GM19438 (cell line): ENCODE results near the gene LRRC41.

Experiments used
- ATAC-seq: cut with Tn5 transposase; IDR thresholded peaks from one replicate; pipeline ENCODE4 v1.9.1; 2021; ENCODE audit warnings: low read depth; ENCODE audit not compliant: unreplicated experiment

The LRRC41 gene

DNA sequence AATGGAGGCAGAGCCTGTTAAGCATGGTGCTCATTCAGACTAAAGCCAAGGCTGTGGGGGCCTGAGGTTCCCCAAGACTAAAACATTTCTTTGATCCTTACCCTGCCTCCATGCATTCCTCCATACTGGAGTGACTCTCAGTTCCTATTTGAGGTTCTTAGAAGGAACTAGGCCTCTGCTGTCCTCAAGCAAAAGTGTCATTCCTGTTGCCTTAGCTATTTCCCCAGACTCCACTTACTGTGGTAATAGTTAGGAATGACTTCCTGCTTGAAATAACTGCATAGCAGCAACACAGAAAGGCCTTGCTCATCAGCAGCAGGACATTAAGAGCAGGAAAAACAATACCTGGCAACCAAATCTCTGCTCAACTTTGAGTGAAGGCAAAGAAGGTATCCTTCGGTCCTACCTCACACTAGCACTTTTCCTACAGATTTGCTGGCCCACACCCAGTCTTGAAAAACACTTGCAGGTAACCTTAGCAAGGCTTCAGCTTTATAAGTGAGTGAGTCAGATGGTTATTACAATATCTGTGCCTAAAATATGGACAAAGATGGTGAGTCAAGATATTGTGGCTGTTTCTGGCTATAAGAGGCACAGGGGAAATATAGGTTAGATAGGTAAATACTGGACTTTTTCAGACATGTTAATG, 14.8 kb downstream of the LRRC41 start:
- no peak for ATAC-seq

GRCh38 chr1:46285730-46286477, 17.5 kb downstream of the LRRC41 start:
- no peak for ATAC-seq

- ATAC-seq, result no peak
Observed at GRCh38 chr1:46284597-46285564, 18.5 kb downstream of the LRRC41 start.

DNA sequence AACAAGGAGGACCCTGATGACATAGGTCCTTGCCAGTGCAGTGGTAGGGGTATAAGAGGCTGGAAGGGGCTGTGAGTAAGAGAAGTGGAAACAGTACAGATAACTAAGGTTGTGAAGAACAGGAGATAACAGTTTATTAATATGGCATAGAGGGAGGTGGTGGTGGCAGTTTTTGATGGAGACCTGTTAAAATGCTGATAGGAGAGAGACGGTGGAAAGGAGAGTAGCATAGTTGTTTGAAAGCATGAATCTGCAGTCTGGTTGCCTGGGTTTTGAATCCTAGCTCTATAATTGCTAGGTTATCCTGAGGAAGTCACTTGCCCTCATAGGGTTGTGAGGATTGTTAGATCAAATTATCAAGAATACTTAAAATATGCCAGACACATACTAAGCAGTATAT, 19.4 kb downstream of the LRRC41 start:
- no peak for ATAC-seq

DNA sequence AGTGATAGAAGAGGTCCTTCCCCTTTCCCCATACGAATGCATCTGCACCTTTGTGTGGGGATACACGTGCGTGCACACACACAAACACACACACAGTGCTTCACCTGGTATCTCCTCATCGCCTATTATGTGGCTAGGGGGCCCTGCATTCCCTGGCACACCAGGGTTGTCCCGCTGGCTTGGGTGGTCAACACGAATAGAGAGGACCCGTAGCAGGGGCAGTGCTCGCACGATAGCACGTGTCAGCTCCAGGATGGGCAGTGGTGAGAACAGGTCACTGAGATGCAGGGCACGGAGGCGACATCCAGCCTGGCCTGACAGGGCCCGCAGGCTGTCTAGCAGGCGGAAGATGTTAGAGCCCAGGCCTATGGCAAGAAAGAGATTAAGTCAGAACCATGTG, 22.4 kb downstream of the LRRC41 start:
- ATAC-seq, result no peak

DNA sequence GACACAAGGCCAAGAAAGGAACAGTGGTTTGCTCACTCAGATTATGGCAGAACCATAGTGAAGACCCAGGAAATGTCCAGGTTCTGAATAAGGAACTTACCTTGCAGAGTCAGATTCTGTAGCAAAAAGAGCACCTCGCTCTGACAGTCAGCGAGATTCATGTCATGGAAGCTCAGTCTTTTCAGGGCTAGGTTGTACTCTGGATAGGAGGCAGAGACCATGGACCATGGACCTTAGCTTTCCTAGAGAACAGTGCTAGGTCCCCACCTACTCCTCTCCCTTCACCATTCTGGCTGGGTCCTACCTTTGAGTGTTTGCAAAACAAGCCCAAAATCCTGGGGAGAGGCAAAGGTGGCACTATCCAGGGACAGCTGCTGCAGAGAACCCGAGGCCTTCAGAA, 23.3 kb downstream of the LRRC41 start:
- ATAC-seq, result no peak

DNA sequence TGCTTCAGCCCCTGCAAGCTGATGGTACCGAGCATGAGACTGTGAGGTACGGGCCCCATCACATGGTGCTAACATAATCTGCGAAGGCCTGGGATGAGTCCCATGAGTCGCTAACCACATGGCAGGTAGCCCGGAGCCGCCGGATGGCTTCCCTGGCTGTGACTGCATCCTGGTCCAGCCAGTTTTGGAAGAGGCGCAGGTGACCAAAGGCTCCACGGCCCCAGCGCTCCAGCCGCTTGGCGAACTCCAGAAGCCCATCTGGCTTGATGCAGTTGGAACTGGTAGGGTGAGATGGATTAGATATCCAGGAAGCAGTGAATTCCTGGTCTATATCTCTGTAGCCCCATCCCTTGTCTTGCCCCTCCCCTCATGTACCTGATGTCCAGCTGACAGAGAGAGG, 24.6 kb downstream of the LRRC41 start:
- no peak for ATAC-seq

GRCh38 chr1:46277658-46278373, 25.6 kb downstream of the LRRC41 start:
- no peak for ATAC-seq

- ATAC-seq, result no peak
Observed at GRCh38 chr1:46275030-46275337, 28.4 kb downstream of the LRRC41 start.

GRCh38 chr1:46274225-46275029, 29.0 kb downstream of the LRRC41 start:
- no peak for ATAC-seq

- ATAC-seq, result no peak
Observed at GRCh38 chr1:46268578-46268977, 34.8 kb downstream of the LRRC41 start.

- ATAC-seq, result no peak
Observed at GRCh38 chr1:46263146-46263545, 40.3 kb downstream of the LRRC41 start.

DNA sequence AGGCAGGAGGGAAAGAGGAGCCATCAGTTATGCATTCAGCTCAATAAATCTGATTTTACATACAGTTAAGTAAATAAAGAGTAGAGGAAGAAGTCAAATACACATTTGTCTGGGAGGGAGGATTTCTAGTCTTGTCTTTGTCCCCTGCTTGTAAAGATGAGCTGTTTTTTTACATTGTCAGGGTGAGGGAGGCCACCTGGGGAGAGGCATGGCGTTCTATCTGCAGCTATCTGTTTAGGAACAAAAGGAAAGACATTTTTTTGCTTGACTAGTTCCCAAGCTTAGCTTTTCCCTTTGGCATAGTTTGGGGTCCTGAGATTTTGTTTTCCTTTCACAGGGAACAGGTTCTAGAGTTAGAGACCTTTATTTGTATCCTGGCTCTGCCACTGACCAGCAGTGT, 40.9 kb downstream of the LRRC41 start:
- ATAC-seq, result no peak

- no peak for ATAC-seq
Observed at GRCh38 chr1:46256523-46256922, 46.9 kb downstream of the LRRC41 start.

DNA sequence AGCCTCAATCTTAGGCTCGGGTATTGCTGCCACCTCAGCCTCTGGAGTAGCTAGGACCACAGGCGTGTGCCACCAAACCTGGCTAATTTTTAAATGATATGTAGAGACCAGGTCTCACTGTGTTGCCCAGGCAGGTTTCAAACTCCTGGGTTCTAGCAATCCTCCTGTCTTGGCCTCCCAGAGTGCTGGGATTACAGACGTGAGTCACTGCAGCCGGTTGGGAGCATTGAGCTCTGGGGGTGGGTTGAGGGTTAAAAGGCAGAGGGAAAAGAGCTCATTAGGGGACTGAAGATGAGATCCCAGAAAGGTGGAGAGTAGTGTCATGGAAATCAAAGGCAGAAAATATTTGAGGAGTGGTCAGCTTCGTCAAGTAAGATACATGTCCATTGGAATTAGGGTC, 48.7 kb downstream of the LRRC41 start:
- no peak for ATAC-seq

DNA sequence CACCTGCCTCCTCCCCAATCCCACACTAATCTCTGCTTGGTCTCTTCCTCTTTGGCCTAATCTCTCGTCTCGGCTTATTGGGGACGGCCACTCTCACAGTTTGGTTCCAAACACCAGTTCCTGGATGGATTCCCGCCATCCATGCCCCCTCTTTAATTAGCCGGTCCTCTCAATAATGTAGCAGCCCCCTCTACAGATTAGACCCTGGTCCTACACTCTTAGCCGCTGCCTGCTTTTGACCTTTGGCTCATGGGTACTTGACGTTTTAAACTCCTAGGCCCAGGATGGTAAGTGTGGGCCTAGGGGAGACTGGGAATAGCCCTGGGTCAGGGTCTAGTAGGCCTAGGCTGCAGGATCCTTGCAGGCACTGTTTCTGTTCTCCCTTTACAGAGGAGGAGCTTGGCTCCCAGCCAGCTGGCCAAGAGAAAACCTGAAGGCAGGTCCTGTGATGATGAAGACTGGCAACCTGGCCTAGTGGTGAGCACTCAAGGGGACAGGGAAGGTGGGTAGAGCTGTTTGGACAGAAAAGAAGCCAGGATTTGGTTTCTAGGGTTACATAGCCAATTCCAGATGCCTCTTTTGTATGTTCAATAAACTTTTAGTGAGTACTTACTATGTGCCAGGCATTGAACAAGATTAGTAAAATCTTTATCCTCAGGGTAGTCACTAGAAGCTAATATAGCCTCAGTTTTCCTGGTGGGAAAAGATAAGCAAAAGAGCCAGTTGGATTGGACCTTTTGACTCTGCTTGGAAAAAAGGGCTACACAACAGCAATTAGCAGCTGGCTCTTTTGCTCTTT, 55.1 kb downstream of the LRRC41 start:
- peak; percentile 4 for ATAC-seq

- ATAC-seq, result peak; percentile 89
Observed at GRCh38 chr1:46247436-46248121, 55.8 kb downstream of the LRRC41 start, which contains the start of gene RAD54L. Gene RAD54L (plus strand): TSS chr1:46247763. CDS start chr1:46248406, 643 bp downstream.
